GM12878 (cell line): Measurements from ENCODE around the gene CDKN2AIPNL. TPM values are rescaled to one million over a fixed set of nuclear protein-coding genes. Genes with fewer than 3 reads are reported as not detected.

Experiments used
- ATAC-seq: fragments of 200-7000 bp; cut with Tn5 transposase; 3 replicates; pipeline ENCODE4 v1.9.1; 2020; ENCODE audit warnings: mild to moderate bottlenecking, moderate library complexity
- BruUV-seq: library from RNA; stranded (reverse); fragments of 400-500 nt; replicated peaks from 2 replicates; lab custom pipeline; 2021; lab: Mats Ljungman, UMichigan
- CTCF ChIA-PET: fragments of 300-600 bp; sonication (Branson Sonifier 250); formaldehyde crosslinking; extraction: SDS; loops from one replicate; lab custom pipeline; 2021; ENCODE audit warnings: inconsistent platforms; lab: Yijun Ruan, JAX
- POLR2A ChIA-PET: fragments of 350-600 bp; formaldehyde crosslinking; extraction: SDS; loops from one replicate; lab custom pipeline; 2021; ENCODE audit warnings: inconsistent platforms; lab: Charles Lee
- RAD21 ChIA-PET: fragments of 300-600 bp; sonication (Branson Sonifier 250); formaldehyde crosslinking; loops from one replicate; lab custom pipeline; 2023; ENCODE audit warnings: antibody characterized with exemption; ENCODE audit not compliant: unreplicated experiment; lab: Charles Lee
- SMC1A ChIA-PET: fragments of 300-600 bp; sonication (Branson Sonifier 250); formaldehyde crosslinking; loops from one replicate; lab custom pipeline; 2023; ENCODE audit not compliant: unreplicated experiment, uncharacterized antibody; lab: Charles Lee
- DNase-seq: peaks from one replicate; pipeline ENCODE4 v3.0.0-alpha.2; 2011; ENCODE audit warnings: low read depth, low spot score
- FAIRE-seq: peaks from 3 replicates; lab custom pipeline; 2011; peaks lifted over from hg19 to GRCh38; lab: Jason Lieb, UNC
- H2AFZ ChIP-seq: 2 replicates; pipeline ENCODE4 v1.6.0; 2011; ENCODE audit warnings: low read depth, low read length, control low read depth; ENCODE audit not compliant: control insufficient read depth
- H3K27ac ChIP-seq: 2 replicates; pipeline ENCODE4 v1.5.1; 2011; ENCODE audit warnings: control low read depth; ENCODE audit not compliant: control insufficient read depth, insufficient read depth
- H3K27me3 ChIP-seq, 2 experiments: replicated peaks in 1 of 2; 2 replicates each; pipeline versions ENCODE4 v1.6.0 to v1.6.1; 2011; ENCODE audit warnings: low read length in 1 of 2; ENCODE audit not compliant: control insufficient read depth in 2 of 2, insufficient read depth in 2 of 2
- H3K36me3 ChIP-seq, 2 experiments: 2 replicates each; pipeline ENCODE4 v1.5.1; 2011; ENCODE audit warnings: low read length in 1 of 2; ENCODE audit not compliant: control insufficient read depth in 2 of 2, insufficient read depth in 2 of 2
- H3K4me1 ChIP-seq: 2 replicates; pipeline ENCODE4 v1.6.1; 2011; ENCODE audit warnings: mild to moderate bottlenecking, low read length, moderate library complexity, mixed read lengths; ENCODE audit not compliant: control insufficient read depth, insufficient read depth
- H3K4me2 ChIP-seq: 2 replicates; pipeline ENCODE4 v1.6.0; 2011; ENCODE audit warnings: control low read depth; ENCODE audit not compliant: control insufficient read depth, insufficient read depth
- H3K4me3 ChIP-seq: fragments of 200-600 bp; sonication (generic); 2 replicates; pipeline ENCODE4 v1.5.1; 2016
- H3K79me2 ChIP-seq: 2 replicates; pipeline ENCODE4 v1.6.0; 2011; ENCODE audit warnings: low read length; ENCODE audit not compliant: control insufficient read depth, insufficient read depth
- H3K9ac ChIP-seq: 2 replicates; pipeline ENCODE4 v1.8.0; 2011; ENCODE audit warnings: low read length, control low read depth, mixed read lengths; ENCODE audit not compliant: control insufficient read depth, insufficient read depth
- H3K9me3 ChIP-seq: replicated peaks from 3 replicates; pipeline ENCODE4 v1.5.1; 2011; ENCODE audit warnings: mild to moderate bottlenecking, low read length; ENCODE audit not compliant: control insufficient read depth, insufficient read depth
- H4K20me1 ChIP-seq: 2 replicates; pipeline ENCODE4 v1.6.0; 2011; ENCODE audit not compliant: control insufficient read depth, insufficient read depth
- HCFC1 ChIP-seq: fragments of 150-350 bp; IDR thresholded peaks from 2 replicates; pipeline ENCODE4 v1.6.1; 2014; ENCODE audit warnings: low read length
- NR2C2 ChIP-seq: IDR thresholded peaks from 2 replicates; pipeline ENCODE4 v1.6.1; 2011; ENCODE audit warnings: borderline replicate concordance, low read depth; ENCODE audit not compliant: control insufficient read depth, insufficient read length
- NRF1 ChIP-seq: conservative IDR thresholded peaks from 2 replicates; pipeline ENCODE4 v1.6.1; 2011; ENCODE audit warnings: mild to moderate bottlenecking, low read depth, low read length, improper control_type of control experiment
- PAX5 ChIP-seq: IDR thresholded peaks from 2 replicates; pipeline ENCODE4 v1.6.1; 2011; ENCODE audit warnings: low read depth, low read length, borderline replicate concordance
- POLR2AphosphoS5 ChIP-seq: IDR thresholded peaks from 2 replicates; pipeline ENCODE4 v1.6.1; 2011; ENCODE audit warnings: mild to moderate bottlenecking, low read length, inconsistent platforms
- RCOR1 ChIP-seq: conservative IDR thresholded peaks from 2 replicates; pipeline ENCODE4 v1.6.1; 2012; ENCODE audit warnings: low read depth, low read length, improper control_type of control experiment
- RELA ChIP-seq: fragments of 450-650 bp; IDR thresholded peaks from 2 replicates; pipeline ENCODE4 v1.8.0; 2014; ENCODE audit warnings: borderline replicate concordance; ENCODE audit not compliant: partially characterized antibody
- RFX5 ChIP-seq: IDR thresholded peaks from 2 replicates; pipeline ENCODE4 v1.6.1; 2011; ENCODE audit warnings: low read depth, low read length, improper control_type of control experiment
- USF1 ChIP-seq: IDR thresholded peaks from 2 replicates; pipeline ENCODE4 v1.6.1; 2011; ENCODE audit warnings: borderline replicate concordance, low read depth, mild to moderate bottlenecking, moderate library complexity, mixed read lengths, low read length; ENCODE audit not compliant: insufficient read depth; ENCODE audit errors: extremely low read length
- ZBTB4 ChIP-seq: fragments of 450-650 bp; formaldehyde crosslinking; IDR thresholded peaks from 2 replicates; pipeline ENCODE4 v1.4.0; 2022; ENCODE audit warnings: mild to moderate bottlenecking, moderate library complexity
- WGBS: methylation state at CpG from one replicate; pipeline ENCODE4 v1.1.6; 2016; ENCODE audit warnings: low lambda C conversion rate; ENCODE audit not compliant: insufficient replicate concordance, insufficient coverage; ENCODE audit errors: missing lambda C conversion rate; 5-methylcytosine and 5-hydroxymethylcytosine counted together
- in situ Hi-C: fragments of 300-500 bp; cut with MboI; formaldehyde crosslinking; loops from 9 replicates; pipeline ENCODE4 v1.14.3; 2018; ENCODE audit warnings: mixed read lengths
- intact Hi-C: fragments of 100-400 bp; cut with micrococcal nuclease; formaldehyde crosslinking; loops from one replicate; pipeline ENCODE4 v1.14.2; 2022; ENCODE audit not compliant: unreplicated experiment
- polyA plus RNA-seq, 11 experiments: library from polyadenylated mRNA; depleted of rRNA in 4 of 11; unstranded in 6 of 11; stranded (reverse) in 5 of 11; fragments of >200 nt; fragmentation: Nextera tagmentation in 4 of 11; fragmentation: Illumina TruSeq in 1 of 11; extraction: Ambion mirVana in 4 of 11; extraction: Trizol in 1 of 11; gene quantifications; 1 replicate in 1 of 11; 2 replicates in 10 of 11; pipeline versions ENCODE4 v1.2.1 to v1.2.3, GENCODE V29; 2011 to 2016; ENCODE audit warnings: inconsistent platforms in 2 of 11, missing spikeins in 2 of 11, low read depth in 1 of 11
- total RNA-seq, 4 experiments: library from RNA; depleted of rRNA in 3 of 4; stranded (reverse); fragments of >200 nt in 3 of 4; fragmentation: Illumina TruSeq in 1 of 4; extraction: Trizol in 1 of 4; gene quantifications; 2 replicates each; pipeline versions ENCODE4 v1.2.1 to v1.2.3, GENCODE V29; 2013 to 2021

The CDKN2AIPNL gene
- total and polyA plus RNA-seq, 10 of the 15 experiments (the other 5 are each of a cell fraction or from before 2014, with no cell fraction given), result 23.5 to 72.0 (median 36.6) TPM

GRCh38 chr5:134451936-134452505 is 40.3 kb upstream of the CDKN2AIPNL start:
- no peak for TF ChIP-seq RELA
- no peak for TF ChIP-seq PAX5
- ChIA-PET SMC1A (interaction anchor here (1.1 to 2.0 kb wide), 3 partner anchors 14 to 99 kb away, joined by 3 to 5 read pairs (median 3); no protein-coding TSS in a partner anchor), POLR2A (interaction anchor here (0.6 to 1.3 kb wide), 2 partner anchors 12 to 184 kb away, joined by 5 to 7 read pairs; no protein-coding TSS in a partner anchor), RAD21 (interaction anchor here (0.7 kb wide), 1 partner anchor 1101 kb away, joined by 4 read pairs; no protein-coding TSS in a partner anchor), CTCF (interaction anchor here (0.6 to 2.0 kb wide), 4 partner anchors 10 to 269 kb away, joined by 3 to 9 read pairs (median 3); partner anchors contain the start of gene CDKN2AIPNL)
- no peak overlapping the region for H3K9ac ChIP-seq
- no peaks in the 10 kb centered on the region for H3K79me2 ChIP-seq
- no peak overlapping the region for H3K4me2 ChIP-seq
- intact Hi-C loops (no loop called here), in situ Hi-C loops (no loop called here)
- ATAC-seq, result no peak
- no peaks in the 10 kb centered on the region for H3K9me3 ChIP-seq
- no peaks in the 10 kb centered on the region for H3K27me3 ChIP-seq
- no peak overlapping the region for H3K27ac ChIP-seq
- no peaks in the 10 kb centered on the region for H3K36me3 ChIP-seq
- no peaks in the 10 kb centered on the region for H4K20me1 ChIP-seq
- H3K4me1 ChIP-seq, result peaks cover 4% of the 10 kb centered on the region; the same call in 1 of the 2 replicates
- H2AFZ ChIP-seq, result no peak overlapping the region
- H3K4me3 ChIP-seq, result no peak overlapping the region
- no TSS peak for BruUV-seq
- no peak for DNase-seq
- FAIRE-seq, result no peak
- WGBS, result 86% methylated on average over 1 of the region's 1 CpG

GRCh38 chr5:134451225-134451935 is 39.7 kb upstream of the CDKN2AIPNL start:
- ChIA-PET RAD21 (no interaction called here), POLR2A (interaction anchor here (0.9 kb wide), 1 partner anchor 50 kb away, joined by 3 read pairs; no protein-coding TSS in a partner anchor), SMC1A (interaction anchor here (1.1 to 2.0 kb wide), 3 partner anchors 15 to 100 kb away, joined by 3 to 5 read pairs (median 3); no protein-coding TSS in a partner anchor), CTCF (interaction anchor here (0.6 to 2.0 kb wide), 3 partner anchors 10 to 269 kb away, joined by 3 to 9 read pairs (median 3); no protein-coding TSS in a partner anchor)
- in situ Hi-C loops, result no loop called here
- no TSS peak for BruUV-seq
- Histone ChIP-seq H3K27ac (no peak overlapping the region), H3K27me3 (no peaks in the 10 kb centered on the region), H4K20me1 (no peaks in the 10 kb centered on the region), H3K4me1 (peaks cover 4% of the 10 kb centered on the region; the same call in 1 of the 2 replicates), H3K9me3 (no peaks in the 10 kb centered on the region), H3K79me2 (no peaks in the 10 kb centered on the region), H3K9ac (no peak overlapping the region), H3K4me2 (no peak overlapping the region), H2AFZ (no peak overlapping the region), H3K36me3 (no peaks in the 10 kb centered on the region), H3K4me3 (no peak overlapping the region)
- ATAC-seq (no peak), FAIRE-seq (no peak), DNase-seq (no peak)
- 52% methylated on average over 3 of the region's 3 CpGs for WGBS
- intact Hi-C loops, result no loop called here
- TF ChIP-seq USF1 (no peak), RCOR1 (no peak), POLR2AphosphoS5 (no peak), RFX5 (no peak), NR2C2 (no peak), HCFC1 (no peak), NRF1 (no peak), ZBTB4 (no peak)
